IPS DF 4.7 (cell line): Measurements from ENCODE around the gene IPO4.
"Not testable (repeated sequence)": the region's sequence is repeated elsewhere in the genome, so short reads cannot be mapped to it uniquely, and the experiment has no call there.

Experiments
- DNase-seq: peaks from one replicate; pipeline ENCODE4 v3.0.0-alpha.2; 2013; ENCODE audit warnings: low spot score; ENCODE audit errors: extremely low read depth

The IPO4 gene

GRCh38 chr14:24215495-24216344 lies 27.1 kb upstream of the IPO4 start, which contains the start of gene MDP1:
Gene MDP1, minus strand, starts transcription at chr14:24216066. Its CDS starts 111 bp downstream, at chr14:24215955.
- no peak for DNase-seq

DNA sequence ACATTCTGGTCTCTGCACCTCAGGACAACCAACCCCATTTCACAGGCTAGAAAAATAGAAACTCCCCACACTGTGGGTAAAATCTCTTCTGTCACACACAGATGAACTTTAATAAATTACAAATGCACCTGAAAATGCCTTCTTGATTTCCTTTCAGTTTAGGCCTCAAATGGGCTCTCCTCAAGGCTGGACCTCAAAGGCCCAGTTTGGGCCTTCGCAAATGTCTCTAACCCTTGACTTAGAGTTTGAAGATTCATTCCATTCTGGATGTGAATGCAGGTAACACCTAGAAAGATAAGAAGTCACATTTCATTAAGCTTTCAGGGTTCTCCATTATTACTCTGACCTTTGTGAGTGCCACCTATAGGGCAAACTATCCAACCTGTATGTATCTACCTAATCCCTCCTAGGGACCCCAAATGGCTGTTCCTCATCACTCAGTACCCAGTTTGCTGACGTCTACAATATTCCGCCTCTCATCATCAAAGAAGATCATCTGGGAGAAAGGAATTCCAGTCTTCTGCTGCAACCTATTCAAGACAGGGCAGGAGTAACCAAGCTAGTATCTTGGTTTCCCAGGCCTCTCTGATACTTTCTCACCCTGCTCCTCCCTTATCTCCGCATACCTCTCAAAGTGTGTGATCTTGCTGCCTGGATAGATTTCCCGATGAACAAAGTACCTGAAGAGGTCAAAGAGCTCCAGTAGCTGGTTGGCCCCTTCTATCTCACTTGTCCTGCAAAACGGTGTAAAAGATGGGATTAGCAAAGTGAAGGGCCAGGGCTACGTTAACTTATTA lies 25.4 kb upstream of the IPO4 start:
- no peak for DNase-seq

- DNase-seq = peak; percentile 94
These were observed 24.6 kb upstream of the IPO4 start, which contains the start of gene CHMP4A for GRCh38 chr14:24212924-24213865. Gene CHMP4A, minus strand, starts transcription at chr14:24213488. Its CDS starts 49 bp downstream, at chr14:24213439.

DNA sequence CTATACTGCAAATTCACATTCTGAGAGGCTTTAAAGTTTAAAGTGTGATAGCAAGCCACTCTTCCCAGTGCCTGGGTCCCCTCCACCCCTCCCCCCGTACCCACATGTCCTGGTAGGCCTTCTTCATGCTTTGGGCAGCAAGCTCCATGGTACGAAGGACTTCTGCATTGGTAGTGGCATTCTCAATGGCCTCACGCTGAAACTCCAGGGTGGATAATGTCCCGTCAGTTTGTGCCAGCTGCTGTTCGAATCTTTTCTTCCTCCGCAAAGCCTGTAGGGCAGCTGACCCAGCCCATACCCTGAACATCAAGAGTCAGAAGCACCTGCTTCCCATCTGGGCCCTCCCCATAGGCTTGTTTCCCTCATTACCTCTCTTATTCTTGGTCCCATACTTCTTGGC lies 22.7 kb upstream of the IPO4 start:
- DNase-seq = no peak

DNA sequence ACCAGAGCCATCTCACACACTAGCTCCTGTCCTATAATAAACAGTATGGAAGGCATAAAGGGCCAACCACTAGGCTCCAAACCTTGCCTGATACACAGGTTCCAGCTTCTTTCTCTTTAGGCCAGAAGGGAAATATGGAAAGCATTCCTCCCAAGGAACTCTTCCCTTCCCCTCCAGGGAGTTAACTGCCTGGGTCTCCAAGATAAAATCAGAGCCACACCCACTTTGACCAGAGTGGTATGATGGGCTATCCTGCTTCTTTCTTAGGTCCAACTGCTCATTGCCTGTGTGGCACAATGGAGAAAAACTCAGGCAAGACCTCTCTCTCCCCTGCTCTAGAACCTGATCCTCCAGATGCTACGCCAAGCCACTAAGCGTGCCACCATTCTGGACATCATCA lies 19.0 kb upstream of the IPO4 start:
- DNase-seq = no peak

DNA sequence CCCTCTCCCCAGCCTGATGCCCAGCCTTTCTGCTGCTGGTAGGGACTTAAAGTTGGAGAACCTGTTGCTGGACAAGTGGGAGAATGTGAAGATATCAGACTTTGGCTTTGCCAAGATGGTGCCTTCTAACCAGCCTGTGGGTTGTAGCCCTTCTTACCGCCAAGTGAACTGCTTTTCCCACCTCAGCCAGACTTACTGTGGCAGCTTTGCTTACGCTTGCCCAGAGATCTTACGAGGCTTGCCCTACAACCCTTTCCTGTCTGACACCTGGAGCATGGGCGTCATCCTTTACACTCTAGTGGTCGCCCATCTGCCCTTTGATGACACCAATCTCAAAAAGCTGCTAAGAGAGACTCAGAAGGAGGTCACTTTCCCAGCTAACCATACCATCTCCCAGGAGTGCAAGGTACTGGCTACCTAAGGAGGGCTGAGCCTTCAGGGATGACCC lies 18.5 kb upstream of the IPO4 start:
- no peak for DNase-seq

DNA sequence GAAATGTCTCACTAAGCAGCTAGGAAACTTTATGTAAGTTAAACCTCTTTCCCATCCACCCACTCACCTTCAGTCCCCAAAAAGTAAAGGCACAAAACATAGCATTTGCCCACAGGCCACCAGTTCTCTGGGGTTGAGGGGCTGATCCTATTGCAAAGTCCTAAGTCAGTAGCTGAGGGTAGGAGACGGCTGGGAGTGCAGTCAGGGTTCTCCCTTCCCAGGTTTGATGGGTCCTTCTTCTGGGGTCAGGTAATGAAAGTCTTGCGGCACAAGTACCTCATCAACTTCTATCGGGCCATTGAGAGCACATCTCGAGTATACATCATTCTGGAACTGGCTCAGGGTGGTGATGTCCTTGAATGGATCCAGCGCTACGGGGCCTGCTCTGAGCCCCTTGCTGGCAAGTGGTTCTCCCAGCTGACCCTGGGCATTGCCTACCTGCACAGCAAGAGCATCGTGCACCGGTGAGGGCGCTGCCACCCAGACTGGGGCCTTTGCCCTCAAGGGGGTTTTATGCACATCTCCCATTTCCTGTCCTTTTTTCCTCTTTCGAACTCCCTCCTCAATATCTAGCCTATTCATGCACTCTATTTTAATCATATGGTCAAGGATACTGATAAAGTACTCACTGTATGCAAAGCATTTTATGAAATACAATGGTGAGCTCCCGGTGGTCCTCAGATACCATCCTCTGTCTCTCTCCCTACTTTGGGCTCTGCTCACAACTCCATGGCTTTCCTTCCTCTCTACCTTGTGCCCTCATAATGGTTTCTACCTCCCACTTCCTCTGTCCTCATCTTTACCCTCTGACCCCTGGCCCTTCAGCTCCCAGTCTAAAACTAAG lies 17.9 kb upstream of the IPO4 start:
- no peak for DNase-seq

- no peak for DNase-seq
These were observed 15.8 kb upstream of the IPO4 start for GRCh38 chr14:24204163-24205146.

GRCh38 chr14:24203249-24203886 lies 14.8 kb upstream of the IPO4 start:
- DNase-seq = not testable (repeated sequence)

DNA sequence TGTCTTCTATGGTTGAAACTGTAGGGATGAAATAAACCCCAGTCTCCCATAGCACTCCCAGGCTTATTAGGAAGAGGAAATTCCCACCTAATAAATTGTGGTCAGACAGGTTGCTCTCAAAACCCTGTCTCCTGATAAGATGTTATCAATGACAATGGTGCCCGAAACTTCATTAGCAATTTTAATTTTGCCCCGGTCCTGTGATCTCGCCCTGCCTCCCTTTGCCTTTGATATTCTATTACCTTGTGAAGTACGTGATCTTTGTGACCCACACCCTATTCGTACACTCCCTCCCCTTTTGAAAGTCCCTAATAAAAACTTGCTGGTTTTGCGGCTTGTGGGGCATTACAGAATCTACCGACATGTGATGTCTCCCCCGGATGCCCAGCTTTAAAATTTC lies 13.9 kb upstream of the IPO4 start:
- not testable (repeated sequence) for DNase-seq

DNA sequence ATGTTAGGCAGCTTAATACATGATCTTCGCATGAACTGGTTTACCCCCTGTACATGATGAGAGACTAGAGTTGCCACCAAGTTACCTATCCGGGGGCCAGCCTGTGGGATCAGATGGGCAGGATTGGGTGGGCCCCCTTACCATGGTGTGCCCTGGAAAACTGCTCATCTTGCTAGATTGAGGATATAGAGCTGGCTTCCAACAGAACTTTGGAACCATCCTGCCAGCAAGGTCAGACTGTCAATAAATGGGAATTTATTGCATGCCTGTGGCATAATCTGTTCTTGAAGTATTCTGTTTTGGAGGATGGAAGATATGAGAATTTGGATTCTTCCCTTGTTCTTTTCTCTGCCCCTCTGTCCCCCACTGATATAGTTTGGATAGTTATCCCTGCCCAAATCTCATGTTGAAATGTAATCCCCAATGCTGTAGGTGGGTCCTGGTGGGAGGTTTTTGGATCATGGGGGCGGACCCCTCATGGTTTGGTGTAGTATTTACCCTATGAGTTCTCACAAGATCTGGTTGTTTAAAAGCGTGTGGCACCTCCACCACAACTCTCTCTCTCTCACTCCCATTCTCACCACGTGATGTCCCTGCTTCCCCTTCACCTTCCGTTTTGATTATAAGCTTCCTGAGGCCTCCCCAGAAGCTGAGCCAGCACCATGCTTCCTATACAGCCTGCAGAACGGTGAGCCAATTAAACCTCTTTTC lies 10.4 kb upstream of the IPO4 start:
- no peak for DNase-seq

GRCh38 chr14:24197056-24197450 lies 8.4 kb upstream of the IPO4 start:
- DNase-seq = no peak

- DNase-seq = no peak
These were observed 7.7 kb upstream of the IPO4 start for GRCh38 chr14:24196071-24197055.

DNA sequence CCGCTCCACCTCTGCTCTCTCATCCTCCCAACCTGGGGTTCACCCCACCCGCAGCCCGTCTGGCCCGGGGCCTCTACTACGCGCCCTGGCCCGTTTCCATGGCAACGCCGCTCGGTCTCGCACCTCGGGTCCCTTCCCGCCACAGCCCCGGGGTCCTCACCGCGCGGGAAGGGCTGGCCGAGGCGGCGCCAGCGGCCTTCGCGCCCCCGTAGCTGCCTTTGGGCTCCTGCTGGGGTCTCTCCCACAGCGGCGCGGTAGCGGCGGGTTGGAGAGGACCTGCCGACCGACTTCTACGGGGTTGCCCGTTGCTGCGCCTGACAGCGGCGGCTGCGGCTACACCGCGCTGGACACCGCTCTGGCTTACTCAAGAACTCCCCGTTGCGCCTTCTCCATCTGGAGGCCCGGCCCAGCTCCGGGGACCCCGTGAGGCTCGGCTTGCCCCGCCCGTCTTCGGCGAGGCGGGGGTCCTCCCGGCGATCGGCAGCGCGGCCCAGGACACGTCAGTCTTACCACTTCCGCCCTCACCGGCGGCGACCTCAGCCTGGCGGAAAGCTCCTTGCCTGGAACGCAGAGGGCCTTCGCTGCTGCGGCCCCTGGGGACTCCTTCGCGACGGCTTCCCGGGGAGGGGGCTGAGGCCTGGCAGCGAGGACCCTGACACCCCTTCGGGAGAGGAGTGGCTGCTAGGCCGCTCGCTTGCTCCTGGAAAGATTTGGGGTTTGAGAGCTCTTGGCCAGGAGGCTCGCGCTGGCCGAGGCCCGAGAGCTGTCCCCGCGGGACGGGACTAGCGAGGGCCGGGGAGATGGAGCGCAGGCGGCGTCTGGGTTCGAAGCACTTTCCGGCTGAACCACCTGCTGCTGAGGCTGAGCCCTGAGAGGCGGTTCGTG lies 6.8 kb upstream of the IPO4 start, which contains the start of gene TM9SF1:
TSS of gene TM9SF1 (minus strand) at position 256 of the 885 bp plus-strand sequence. CDS start 422 bp downstream, outside the sequence.
- DNase-seq = no peak

DNA sequence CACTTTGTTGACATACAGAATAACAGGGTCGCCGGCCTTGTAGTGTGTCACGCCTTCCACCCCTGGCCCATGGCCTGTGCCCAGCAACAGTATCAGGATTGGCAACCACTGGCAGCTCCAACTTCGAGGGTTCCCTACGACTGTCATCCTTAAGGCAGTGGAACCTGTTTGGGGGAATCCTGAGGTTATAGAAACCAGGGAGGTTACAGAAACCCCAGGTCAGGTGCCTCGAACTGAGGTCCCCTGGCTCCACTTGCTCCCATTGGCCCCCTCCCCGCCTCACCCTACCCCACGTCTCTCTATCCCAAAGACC lies 6.2 kb upstream of the IPO4 start:
- no peak for DNase-seq
